ENCODE data around the gene RASA4B.

The RASA4B gene

DNA sequence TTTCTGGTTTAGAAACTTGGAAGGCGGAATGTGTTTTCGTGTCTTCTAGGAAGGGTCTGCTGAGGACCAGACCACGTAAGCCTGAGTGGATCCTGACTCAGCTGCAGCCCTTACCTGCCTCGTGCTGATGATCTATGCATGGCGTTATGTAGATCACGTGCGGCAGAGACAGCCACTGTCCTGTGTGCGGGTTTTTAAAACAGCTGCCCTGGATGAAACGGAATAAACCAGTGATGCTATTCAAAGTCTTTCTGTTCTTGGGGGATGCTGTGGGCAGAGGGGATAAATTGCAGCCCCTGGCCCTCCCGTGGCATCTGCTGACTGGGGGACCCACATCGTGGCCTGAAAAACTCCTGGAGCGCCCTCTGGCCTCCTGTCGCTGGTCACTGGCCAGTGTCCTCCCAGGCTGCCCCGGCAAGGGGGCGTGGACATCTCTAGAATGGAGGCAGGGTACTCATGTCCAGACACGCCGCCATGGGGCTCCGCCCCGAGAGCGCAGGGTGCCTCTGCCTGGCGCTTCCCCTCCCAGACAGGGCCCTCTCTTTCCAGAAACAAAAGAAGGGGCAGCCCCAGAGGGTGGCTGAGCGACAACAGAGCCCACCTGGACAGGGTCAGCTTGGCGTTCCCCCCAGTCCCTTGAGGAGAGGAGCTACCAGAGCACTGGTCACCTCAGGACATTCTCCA is 66.1 kb downstream of the RASA4B start:
- no peak for DNase-seq

DNA sequence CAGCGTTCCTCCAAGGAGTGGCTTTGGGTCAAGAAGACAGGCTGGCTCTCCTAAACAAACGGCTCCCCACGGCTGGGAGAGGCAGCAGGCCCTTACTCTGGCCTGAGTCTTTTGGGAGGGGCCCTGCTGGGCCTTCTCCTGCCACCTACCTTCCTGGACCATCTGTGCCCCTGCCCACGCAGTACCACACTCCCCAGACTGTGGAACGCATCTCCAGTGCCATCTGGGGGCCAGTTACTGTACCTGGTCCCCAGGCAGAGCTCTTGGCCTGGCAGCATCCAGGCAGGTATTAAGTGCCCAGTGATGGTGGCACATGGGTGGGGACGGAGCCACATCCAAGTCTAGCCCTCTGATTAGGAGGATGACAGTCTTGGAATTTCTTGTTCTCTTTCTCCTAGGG is 67.3 kb downstream of the RASA4B start:
- no peak for DNase-seq

DNA sequence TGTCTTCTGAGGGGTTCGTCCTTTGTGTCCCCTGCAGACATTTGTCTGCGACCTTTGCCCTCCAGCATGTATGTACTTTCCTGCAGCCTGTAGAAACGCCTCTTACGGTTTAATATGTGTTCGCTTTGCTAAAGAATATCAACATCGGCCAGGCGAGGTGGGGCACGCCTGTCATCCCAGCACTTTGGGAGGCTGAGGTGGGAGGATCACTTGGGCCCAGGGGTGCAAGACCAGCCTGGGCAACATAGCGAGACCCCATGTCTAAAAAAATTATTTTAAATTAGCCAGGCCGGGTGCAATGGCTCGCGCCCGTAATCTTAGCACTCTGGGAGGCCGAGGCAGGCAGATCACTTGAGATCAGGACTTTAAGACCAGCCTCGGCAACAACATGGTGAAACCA is 68.4 kb downstream of the RASA4B start:
- DNase-seq = no peak

DNA sequence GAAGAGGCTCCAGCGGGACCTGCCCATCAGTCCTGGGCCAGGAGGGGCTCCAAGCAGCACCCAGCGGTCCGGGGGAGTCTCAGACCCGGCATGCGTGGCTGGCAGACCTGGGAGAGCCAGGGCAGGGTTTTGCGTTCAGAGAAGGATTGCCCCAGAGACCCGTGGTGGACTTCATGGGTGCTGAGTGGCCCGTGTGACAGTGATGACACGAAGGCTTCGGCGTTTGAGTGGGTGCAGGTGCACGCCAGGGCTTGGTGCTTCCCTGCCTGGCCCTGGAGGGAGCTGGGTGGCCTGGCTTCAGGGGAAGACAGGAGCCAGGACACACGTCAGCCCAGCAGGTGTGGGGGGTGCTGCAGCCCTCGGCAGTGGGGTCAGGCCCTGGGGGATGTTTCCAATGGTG is 70.3 kb downstream of the RASA4B start:
- no peak for DNase-seq

DNA sequence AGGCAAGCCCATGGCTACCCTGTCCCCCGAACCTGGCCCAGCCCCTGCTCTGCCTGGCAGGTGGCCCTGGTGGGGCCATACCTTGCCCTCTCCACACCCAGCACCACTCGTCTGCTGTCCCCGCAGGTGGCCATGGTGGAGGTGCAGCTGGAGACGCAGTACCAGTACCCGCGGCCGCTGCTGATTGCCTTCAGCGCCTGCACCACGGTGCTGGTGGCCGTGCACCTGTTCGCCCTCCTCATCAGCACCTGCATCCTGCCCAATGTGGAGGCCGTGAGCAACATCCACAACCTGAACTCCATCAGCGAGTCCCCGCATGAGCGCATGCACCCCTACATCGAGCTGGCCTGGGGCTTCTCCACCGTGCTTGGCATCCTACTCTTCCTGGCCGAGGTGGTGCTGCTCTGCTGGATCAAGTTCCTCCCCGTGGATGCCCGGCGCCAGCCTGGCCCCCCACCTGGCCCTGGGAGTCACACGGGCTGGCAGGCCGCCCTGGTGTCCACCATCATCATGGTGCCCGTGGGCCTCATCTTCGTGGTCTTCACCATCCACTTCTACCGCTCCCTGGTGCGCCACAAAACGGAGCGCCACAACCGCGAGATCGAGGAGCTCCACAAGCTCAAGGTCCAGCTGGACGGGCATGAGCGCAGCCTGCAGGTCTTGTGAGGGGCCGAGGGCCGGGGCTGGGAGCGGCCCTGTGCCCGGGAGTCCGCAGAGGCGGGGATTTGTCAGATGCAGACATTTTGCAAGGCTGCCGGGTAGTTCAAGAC is 71.0 kb downstream of the RASA4B start:
- DNase-seq = no peak

DNA sequence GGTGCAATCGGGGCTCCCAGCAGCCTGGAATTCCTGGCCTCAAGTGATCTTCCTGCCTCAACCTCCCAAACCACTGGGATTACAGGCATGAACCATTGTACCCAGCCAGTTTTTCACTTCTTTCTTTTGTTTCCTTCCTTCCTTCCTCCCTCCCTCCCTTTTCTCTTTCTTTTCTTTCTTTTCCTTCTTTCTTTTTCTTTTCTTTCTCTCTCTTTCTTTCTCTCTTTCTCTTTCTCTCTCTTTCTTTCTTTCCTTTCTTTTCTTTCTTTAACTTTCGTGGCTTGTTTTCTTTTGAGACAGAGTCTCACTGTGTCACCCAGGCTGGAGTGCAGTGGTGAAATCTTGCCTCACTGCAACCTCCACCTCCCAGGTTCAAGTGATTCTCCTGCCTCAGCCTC is 71.9 kb downstream of the RASA4B start:
- no peak for DNase-seq

DNA sequence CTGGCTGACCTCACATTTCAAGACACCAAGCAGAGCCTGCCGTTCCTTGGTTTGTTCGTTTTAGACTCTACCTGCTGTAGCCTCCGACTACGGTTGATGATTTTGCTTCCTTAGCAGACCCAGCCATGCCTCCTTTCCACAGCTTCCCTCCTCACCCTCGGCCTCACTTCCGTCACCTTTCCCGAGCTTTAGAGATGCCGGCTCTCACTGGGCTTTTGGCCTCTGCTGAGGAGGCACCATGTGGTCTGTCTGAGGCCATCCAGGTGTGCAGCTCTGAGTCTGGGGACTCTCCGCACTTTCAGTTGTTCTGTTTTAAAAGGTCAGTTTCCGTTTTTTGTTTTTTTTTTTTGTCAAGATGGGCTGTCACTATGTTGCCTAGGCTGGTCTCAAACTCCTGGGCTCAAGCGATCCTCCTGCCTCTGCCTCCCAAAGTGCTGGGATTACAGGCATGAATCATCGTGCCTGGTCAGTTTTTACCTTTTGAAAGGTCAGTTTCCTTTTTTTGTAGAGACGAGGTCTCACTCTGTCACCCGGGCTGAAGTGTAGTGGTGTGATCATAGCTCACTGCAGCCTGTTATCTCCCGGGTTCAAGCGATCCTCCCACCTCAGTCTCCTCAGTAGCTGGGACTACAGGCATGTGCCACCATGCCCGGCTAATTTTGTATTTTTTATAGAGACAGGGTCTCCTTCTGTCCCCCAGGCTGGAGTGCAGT is 72.5 kb downstream of the RASA4B start:
- DNase-seq = no peak

DNA sequence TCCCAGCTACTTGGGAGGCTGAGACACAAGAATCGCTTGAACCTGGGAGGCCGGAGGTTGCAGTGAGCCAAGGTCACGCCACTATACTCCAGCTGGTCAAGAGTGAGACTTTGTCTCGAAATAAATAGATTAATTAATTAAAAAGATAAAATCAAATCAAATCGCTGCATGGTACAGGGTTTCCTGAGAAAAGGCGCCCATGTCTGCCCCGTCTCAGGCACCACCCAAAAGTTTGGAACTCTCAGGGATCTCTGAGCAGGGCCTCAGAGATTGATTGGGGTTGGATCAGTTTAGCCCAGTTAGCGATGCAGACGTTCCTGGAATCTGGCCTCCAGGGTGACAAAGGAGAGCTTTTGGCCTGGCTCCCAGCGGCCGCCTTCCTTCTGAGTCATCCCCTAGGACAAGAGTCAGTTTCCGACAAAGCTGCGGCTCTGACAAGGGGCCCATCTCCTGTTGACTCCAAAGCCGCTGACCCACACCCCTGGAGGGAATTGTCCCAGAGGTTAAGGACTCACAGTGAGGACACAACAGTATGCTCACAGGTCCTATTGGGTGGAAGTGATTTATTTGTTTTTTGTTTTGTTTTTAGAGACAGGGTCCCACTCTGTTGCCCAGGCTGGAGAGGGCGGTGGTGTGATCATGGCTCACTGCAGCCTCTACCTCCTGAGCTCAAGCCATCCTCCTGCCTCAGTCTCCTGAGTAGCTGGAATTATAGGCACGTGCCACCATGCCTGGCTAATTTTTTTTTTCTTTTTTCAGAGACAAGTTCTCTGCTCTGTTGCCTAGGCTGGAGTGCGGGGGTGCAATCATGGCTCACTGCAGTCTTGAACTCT is 77.4 kb downstream of the RASA4B start:
- no peak for DNase-seq

DNA sequence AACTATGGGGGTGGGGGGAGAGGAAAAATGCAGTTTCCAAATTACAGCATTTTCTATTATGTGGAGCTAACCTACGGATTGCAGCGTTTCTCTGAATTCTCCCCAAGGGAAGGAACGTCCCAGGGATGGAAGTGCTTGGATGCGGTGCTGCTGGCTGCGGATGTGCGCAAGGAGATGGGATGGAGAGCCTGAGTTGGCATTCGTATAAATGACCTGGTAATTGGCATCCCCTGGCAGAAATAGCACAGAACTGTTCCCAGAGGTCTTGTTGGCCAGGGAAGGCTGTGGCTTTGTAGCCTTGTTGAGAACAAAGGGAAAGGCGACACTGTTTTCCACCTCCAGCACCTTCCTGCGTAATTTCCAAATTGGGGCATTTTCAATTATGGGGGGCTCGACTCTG is 81.5 kb downstream of the RASA4B start:
- DNase-seq = no peak

DNA sequence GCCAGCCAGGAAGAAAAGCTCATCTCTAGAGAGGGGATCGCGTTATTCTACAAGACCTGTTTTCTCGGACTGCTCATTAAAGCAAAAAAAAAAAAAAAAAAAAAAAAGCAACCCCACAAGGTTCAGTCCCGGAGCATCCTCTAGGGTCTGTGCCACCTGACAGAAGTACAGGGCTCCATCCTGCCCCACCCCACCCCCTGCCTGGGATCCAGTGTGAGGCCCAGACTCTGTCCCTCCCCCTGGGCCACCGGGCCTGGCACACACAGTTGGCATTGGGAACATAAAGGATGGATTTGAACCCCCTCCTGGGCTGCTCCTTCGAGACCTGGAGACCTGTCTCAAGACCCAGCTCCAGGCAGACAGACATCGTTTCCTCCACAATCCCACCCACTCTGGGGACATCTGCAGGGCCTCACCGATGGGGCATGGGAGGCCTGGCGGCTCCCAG is 83.5 kb downstream of the RASA4B start:
- no peak for DNase-seq

DNA sequence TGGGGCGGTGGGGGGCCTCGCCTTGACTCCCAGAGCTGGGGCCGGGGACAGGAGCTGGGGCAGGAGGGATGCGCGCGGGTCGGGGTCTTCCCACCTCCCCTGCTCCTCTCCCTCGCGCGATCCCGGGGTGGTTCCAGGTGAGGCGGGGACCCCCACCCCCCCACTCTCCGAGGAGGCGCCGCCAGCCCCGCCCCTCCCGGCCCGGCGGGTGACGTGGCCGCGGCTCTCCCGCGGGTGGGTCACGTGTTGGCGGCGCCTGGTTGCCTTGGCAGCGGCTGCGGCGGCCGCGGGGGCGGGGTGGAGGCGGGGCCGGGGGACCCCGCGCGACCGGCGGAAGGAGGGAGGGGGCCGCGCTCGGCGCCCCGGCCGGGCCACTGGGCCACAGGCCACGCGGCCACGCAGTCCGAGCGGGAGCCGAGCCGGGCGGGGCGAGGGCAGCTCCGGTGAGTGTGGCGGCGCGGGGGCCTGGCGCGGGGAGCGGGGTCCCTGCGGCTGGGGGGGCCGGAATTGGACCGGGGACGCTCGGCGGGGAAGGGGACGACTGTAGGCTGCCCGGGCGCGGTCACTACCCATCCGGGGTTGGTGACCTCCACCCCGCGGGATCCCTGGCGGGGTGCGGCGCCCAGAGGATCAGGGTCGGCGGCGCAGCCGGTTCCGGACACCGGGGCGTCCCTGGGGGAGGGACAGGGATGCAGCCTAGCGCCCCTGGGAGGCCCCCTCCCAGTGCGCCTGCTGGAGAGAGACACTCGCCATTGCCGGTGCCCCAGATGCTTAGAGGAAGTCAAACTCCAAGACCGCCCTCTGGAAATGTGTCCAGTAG is 84.1 kb downstream of the RASA4B start, which contains the start of gene ORAI2:
Gene ORAI2 (plus strand): TSS at position 357 of the 820 bp plus-strand sequence. CDS start 5,382 bp downstream, outside the sequence.
- DNase-seq = no peak

All from NCI-H510A (cell line).